ENCODE data around the gene ITGAE.

The ITGAE gene

DNA sequence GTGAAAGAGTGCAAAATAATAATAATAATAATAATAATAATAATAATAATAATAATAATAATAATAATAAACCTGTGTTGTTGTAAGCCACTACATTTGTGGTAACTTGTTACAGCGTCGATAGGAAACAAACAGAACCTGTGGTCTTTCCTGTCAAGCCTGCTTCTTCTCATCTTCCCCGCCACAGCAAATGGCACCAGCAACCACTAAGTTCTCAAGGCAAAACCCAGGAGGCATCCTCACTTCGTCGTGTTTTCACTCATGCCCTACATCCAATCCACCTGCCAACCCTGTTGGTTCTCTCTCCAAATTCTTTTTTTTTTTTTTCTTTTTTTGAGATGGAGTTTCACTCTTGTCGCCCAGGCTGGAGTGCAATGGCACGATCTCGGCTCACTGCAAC, 34.2 kb downstream of the ITGAE start:
- Histone ChIP-seq H4K8ac (ENCODE audit: low read length) (no peak overlapping the region), H3K4me1 (ENCODE audit: control insufficient read depth, insufficient read depth, low read depth, low read length) (peaks cover 3% of the 10 kb centered on the region), H2AK5ac (ENCODE audit: low read length, severe bottlenecking) (no peak overlapping the region), H3K27me3 (ENCODE audit: control insufficient read depth in 1 of 2, insufficient read depth in 1 of 2, low read length in 2 of 2) (peaks cover 0 to 42% of the 10 kb centered on the region in 2 experiments), H3K9me3 (ENCODE audit: control insufficient read depth, low read length) (no peaks in the 10 kb centered on the region), H3K79me1 (replicated peaks; ENCODE audit: low read length, poor library complexity, severe bottlenecking) (no peaks in the 10 kb centered on the region), H3K9ac (ENCODE audit: low read length) (no peak overlapping the region), H2BK15ac (ENCODE audit: low read depth, poor library complexity, severe bottlenecking) (no peak overlapping the region), H2BK12ac (ENCODE audit: low read length in 2 of 2) (no peak overlapping the region), H2BK120ac (ENCODE audit: low read depth, low read length) (no peak overlapping the region), H2AFZ (ENCODE audit: low read depth, low read length) (no peak overlapping the region), H3K4me2 (ENCODE audit: low read length, poor library complexity, severe bottlenecking) (no peak overlapping the region), H3K18ac (ENCODE audit: low read depth in 1 of 2, low read length in 2 of 2) (no peak overlapping the region), H3K36me3 (ENCODE audit: control insufficient read depth in 1 of 2, insufficient read depth in 2 of 2, low read depth in 1 of 2, low read length in 2 of 2) (no peaks in the 10 kb centered on the region), H3K23ac (ENCODE audit: low read length in 2 of 2) (no peak overlapping the region), H4K91ac (ENCODE audit: low read length) (no peak overlapping the region), H3K4ac (ENCODE audit: low read depth in 1 of 2, low read length in 2 of 2) (no peak overlapping the region), H2BK5ac (ENCODE audit: low read depth, low read length, poor library complexity, severe bottlenecking) (no peak overlapping the region), H3K4me3 (ENCODE audit: insufficient read depth in 1 of 2, low read depth in 1 of 2, low read length in 2 of 2) (no peak overlapping the region), H3K14ac (ENCODE audit: low read length in 2 of 2) (no peak overlapping the region), H3K27ac (ENCODE audit: low read length, poor library complexity, severe bottlenecking) (no peak overlapping the region)
- DNase-seq = no peak
- 97% methylated on average over 8 of the region's 8 CpGs for WGBS

DNA sequence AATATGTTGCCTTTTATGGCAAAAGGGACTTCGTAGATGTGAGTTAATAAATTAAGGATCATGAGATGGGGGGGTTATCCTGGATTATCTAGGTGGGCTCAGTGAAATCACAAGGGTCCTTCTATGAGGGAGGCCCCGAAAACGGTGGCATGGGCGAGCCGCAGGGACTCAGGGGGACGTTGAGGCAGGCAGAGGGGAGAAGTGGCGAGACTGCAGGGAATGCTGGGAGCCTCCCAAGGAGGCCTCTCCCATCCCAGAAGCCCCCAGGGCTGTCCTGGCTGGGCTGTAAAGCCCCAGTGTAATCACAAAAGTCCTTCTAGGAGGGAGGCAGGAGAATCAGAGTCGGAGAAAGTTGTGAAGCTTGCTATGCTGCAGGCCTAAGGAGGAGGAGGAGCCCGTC, 35.0 kb downstream of the ITGAE start:
- Histone ChIP-seq H2BK12ac (ENCODE audit: low read length in 2 of 2) (no peak overlapping the region), H3K9me3 (ENCODE audit: control insufficient read depth, low read length) (no peaks in the 10 kb centered on the region), H2AFZ (ENCODE audit: low read depth, low read length) (no peak overlapping the region), H3K36me3 (ENCODE audit: control insufficient read depth in 1 of 2, insufficient read depth in 2 of 2, low read depth in 1 of 2, low read length in 2 of 2) (no peaks in the 10 kb centered on the region), H2BK5ac (ENCODE audit: low read depth, low read length, poor library complexity, severe bottlenecking) (no peak overlapping the region), H3K18ac (ENCODE audit: low read depth in 1 of 2, low read length in 2 of 2) (no peak overlapping the region), H3K27me3 (ENCODE audit: control insufficient read depth in 1 of 2, insufficient read depth in 1 of 2, low read length in 2 of 2) (peaks cover 0 to 49% of the 10 kb centered on the region in 2 experiments), H3K4ac (ENCODE audit: low read depth in 1 of 2, low read length in 2 of 2) (no peak overlapping the region), H4K91ac (ENCODE audit: low read length) (no peak overlapping the region), H3K4me2 (ENCODE audit: low read length, poor library complexity, severe bottlenecking) (no peak overlapping the region), H3K14ac (ENCODE audit: low read length in 2 of 2) (no peak overlapping the region), H3K79me1 (replicated peaks; ENCODE audit: low read length, poor library complexity, severe bottlenecking) (no peaks in the 10 kb centered on the region), H3K4me1 (ENCODE audit: control insufficient read depth, insufficient read depth, low read depth, low read length) (peaks cover 3% of the 10 kb centered on the region), H3K9ac (ENCODE audit: low read length) (no peak overlapping the region), H3K27ac (ENCODE audit: low read length, poor library complexity, severe bottlenecking) (no peak overlapping the region), H4K8ac (ENCODE audit: low read length) (no peak overlapping the region), H3K23ac (ENCODE audit: low read length in 2 of 2) (no peak overlapping the region), H2BK120ac (ENCODE audit: low read depth, low read length) (no peak overlapping the region), H2BK15ac (ENCODE audit: low read depth, poor library complexity, severe bottlenecking) (no peak overlapping the region), H2AK5ac (ENCODE audit: low read length, severe bottlenecking) (no peak overlapping the region), H3K4me3 (ENCODE audit: insufficient read depth in 1 of 2, low read depth in 1 of 2, low read length in 2 of 2) (no peak overlapping the region)
- WGBS = 91% methylated on average over 9 of the region's 9 CpGs
- no peak for DNase-seq

DNA sequence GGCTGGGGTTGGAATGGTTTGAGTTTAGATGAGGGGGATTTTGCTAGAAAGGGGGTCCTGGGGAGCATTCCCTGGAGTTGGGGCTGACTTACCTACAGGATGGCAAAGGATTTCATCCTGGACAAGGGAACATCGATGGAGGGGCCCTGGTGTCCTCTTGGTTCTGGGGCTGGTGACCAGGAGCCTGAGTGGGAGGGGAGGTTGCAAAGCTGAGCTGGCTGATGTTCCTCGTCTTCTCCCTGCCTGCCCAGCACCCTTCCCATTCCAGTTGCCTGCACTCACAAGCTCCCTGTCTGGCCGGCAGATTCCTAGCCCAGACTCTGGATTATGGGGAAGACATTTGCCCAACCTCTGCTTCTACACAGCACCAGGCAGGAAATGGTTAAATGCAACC, 37.2 kb downstream of the ITGAE start:
- Histone ChIP-seq H2BK120ac (ENCODE audit: low read depth, low read length) (no peak overlapping the region), H3K4ac (ENCODE audit: low read depth in 1 of 2, low read length in 2 of 2) (no peak overlapping the region), H3K27me3 (ENCODE audit: control insufficient read depth in 1 of 2, insufficient read depth in 1 of 2, low read length in 2 of 2) (peaks cover 0 to 46% of the 10 kb centered on the region in 2 experiments), H3K36me3 (ENCODE audit: control insufficient read depth in 1 of 2, insufficient read depth in 2 of 2, low read depth in 1 of 2, low read length in 2 of 2) (no peaks in the 10 kb centered on the region), H3K9me3 (ENCODE audit: control insufficient read depth, low read length) (peaks cover 9% of the 10 kb centered on the region), H3K4me1 (ENCODE audit: control insufficient read depth, insufficient read depth, low read depth, low read length) (no peaks in the 10 kb centered on the region), H3K14ac (ENCODE audit: low read length in 2 of 2) (no peak overlapping the region), H2BK5ac (ENCODE audit: low read depth, low read length, poor library complexity, severe bottlenecking) (no peak overlapping the region), H4K91ac (ENCODE audit: low read length) (no peak overlapping the region), H4K8ac (ENCODE audit: low read length) (no peak overlapping the region), H2BK12ac (ENCODE audit: low read length in 2 of 2) (no peak overlapping the region), H3K4me3 (ENCODE audit: insufficient read depth in 1 of 2, low read depth in 1 of 2, low read length in 2 of 2) (no peak overlapping the region), H2AFZ (ENCODE audit: low read depth, low read length) (no peak overlapping the region), H3K4me2 (ENCODE audit: low read length, poor library complexity, severe bottlenecking) (no peak overlapping the region), H2AK5ac (ENCODE audit: low read length, severe bottlenecking) (no peak overlapping the region), H3K9ac (ENCODE audit: low read length) (no peak overlapping the region), H2BK15ac (ENCODE audit: low read depth, poor library complexity, severe bottlenecking) (no peak overlapping the region), H3K23ac (ENCODE audit: low read length in 2 of 2) (no peak overlapping the region), H3K18ac (ENCODE audit: low read depth in 1 of 2, low read length in 2 of 2) (no peak overlapping the region), H3K79me1 (replicated peaks; ENCODE audit: low read length, poor library complexity, severe bottlenecking) (no peaks in the 10 kb centered on the region), H3K27ac (ENCODE audit: low read length, poor library complexity, severe bottlenecking) (no peak overlapping the region)
- WGBS = 66% methylated on average over 2 of the region's 3 CpGs
- no peak for DNase-seq

DNA sequence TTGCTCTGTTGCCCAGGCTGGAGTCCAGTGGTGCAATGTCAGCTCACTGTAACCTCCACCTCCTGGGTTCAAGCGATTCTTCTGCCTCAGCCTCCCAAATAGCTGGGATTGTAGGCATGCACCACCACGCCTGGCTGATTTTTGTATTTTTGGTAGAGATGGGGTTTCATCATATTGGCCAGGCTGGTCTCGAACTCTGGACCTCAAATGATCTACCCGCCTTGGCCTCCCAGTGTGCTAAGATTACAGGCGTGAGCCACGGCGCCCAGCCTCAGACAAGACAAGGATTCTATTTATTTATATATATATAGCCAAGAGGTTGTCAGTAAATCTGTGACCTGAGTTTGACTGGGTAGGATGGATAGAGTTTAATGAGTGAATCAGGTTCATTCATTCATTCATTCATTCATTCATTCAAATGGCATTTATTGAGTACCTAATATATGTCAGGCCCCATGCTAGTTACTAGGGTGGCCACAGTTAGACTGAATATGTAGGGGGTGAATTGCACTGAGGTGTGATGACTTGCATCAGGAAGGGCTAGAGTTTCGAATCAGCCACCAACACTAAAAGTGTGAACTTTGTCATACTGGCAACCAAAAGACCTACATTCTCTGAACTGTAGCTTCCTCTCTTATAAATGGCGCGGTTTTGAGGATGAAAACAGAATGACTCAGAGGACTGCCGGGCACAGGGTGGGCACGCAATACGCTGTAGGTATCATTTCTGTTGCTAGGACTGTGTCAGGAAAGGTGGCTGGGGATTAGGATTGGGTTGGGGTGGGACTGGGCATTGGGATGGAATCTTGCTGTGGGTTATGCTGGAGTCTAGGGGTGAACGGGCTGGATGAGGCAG, 37.8 kb downstream of the ITGAE start:
- no peak overlapping the region for H4K8ac ChIP-seq (ENCODE audit: low read length)
- no peak overlapping the region for H3K9ac ChIP-seq (ENCODE audit: low read length)
- no peaks in the 10 kb centered on the region for H3K4me1 ChIP-seq (ENCODE audit: control insufficient read depth, insufficient read depth, low read depth, low read length)
- no peak overlapping the region for H2BK15ac ChIP-seq (ENCODE audit: low read depth, poor library complexity, severe bottlenecking)
- H3K18ac ChIP-seq (ENCODE audit: low read depth in 1 of 2, low read length in 2 of 2) = no peak overlapping the region
- H4K91ac ChIP-seq (ENCODE audit: low read length) = no peak overlapping the region
- no peak overlapping the region for H2AFZ ChIP-seq (ENCODE audit: low read depth, low read length)
- H3K9me3 ChIP-seq (ENCODE audit: control insufficient read depth, low read length) = peaks cover 9% of the 10 kb centered on the region
- no peak overlapping the region for H3K27ac ChIP-seq (ENCODE audit: low read length, poor library complexity, severe bottlenecking)
- no peaks in the 10 kb centered on the region for H3K36me3 ChIP-seq (ENCODE audit: control insufficient read depth in 1 of 2, insufficient read depth in 2 of 2, low read depth in 1 of 2, low read length in 2 of 2)
- no peak for DNase-seq
- H3K14ac ChIP-seq (ENCODE audit: low read length in 2 of 2) = no peak overlapping the region
- no peak overlapping the region for H3K4me2 ChIP-seq (ENCODE audit: low read length, poor library complexity, severe bottlenecking)
- no peaks in the 10 kb centered on the region for H3K79me1 ChIP-seq (replicated peaks; ENCODE audit: low read length, poor library complexity, severe bottlenecking)
- H3K27me3 ChIP-seq (ENCODE audit: control insufficient read depth in 1 of 2, insufficient read depth in 1 of 2, low read length in 2 of 2) = peaks cover 0 to 39% of the 10 kb centered on the region in 2 experiments
- H2BK12ac ChIP-seq (ENCODE audit: low read length in 2 of 2) = no peak overlapping the region
- H3K4ac ChIP-seq (ENCODE audit: low read depth in 1 of 2, low read length in 2 of 2) = no peak overlapping the region
- 91% methylated on average over 9 of the region's 14 CpGs for WGBS
- H2BK120ac ChIP-seq (ENCODE audit: low read depth, low read length) = no peak overlapping the region
- H2AK5ac ChIP-seq (ENCODE audit: low read length, severe bottlenecking) = no peak overlapping the region
- H3K23ac ChIP-seq (ENCODE audit: low read length in 2 of 2) = no peak overlapping the region
- no peak overlapping the region for H3K4me3 ChIP-seq (ENCODE audit: insufficient read depth in 1 of 2, low read depth in 1 of 2, low read length in 2 of 2)
- H2BK5ac ChIP-seq (ENCODE audit: low read depth, low read length, poor library complexity, severe bottlenecking) = no peak overlapping the region

All from mesenchymal stem cell (in vitro differentiated cells and primary cell).